CD4-positive, alpha-beta T cell treated with Interferon alpha-2 for 1 hour (primary cell): ENCODE measurements around the gene OR6N2.

ENCODE experiments used
- DNase-seq, 2 donors: peaks; one replicate each; pipeline ENCODE4 v3.0.0-alpha.2; 2020 to 2022

Gene OR6N2

DNA sequence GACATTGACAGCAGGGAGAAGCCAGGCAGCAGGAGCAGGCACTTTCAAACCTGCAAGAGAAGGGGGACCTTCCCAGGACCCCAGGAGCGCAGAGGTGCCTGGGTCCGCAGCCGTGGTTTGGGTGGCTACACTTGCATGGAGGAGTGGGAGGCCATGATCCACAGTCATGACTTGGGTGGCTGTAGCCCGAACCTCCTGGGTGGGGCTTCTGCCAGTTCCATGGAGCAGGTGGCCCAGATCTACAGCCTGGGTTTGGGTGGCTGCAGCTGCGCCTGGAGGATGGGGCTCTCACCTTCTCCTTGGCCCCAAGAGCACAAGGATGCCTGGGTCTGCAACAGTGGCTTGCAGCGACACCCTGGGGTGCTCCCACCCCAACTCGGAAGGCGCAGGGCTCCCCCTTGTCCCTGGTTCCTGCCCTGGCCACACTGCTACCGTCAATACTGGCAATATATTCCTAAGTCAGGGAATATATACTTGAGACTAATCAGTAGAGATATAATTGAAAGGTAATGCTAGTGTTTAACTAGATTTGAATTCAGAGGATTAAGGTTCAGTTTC, 28.8 kb downstream of the OR6N2 start:
- DNase-seq = no peak

DNA sequence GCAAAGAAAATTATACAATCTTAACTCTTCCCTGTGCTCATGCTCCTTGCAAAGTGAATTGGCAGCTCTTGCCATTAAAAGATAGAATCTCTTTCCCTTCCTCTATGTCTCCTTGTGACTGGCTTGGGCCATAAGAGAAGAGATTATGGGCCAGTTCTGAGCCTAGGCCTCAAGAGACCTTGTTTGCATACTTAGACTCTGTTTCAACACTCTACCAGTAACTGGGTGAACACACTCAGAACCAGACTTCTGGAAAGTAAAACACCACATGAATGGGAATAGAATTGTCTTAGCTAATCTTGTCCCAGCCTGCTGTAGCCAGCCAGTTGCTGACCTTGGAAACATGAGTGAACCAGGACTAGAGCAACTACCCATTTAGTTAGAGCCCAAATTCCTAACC, 45.2 kb downstream of the OR6N2 start:
- no peak for DNase-seq

GRCh38 chr1:158732524-158732923, 48.5 kb downstream of the OR6N2 start:
- no peak for DNase-seq

- no peak for DNase-seq
Observed at GRCh38 chr1:158731707-158732106, 49.3 kb downstream of the OR6N2 start.

DNA sequence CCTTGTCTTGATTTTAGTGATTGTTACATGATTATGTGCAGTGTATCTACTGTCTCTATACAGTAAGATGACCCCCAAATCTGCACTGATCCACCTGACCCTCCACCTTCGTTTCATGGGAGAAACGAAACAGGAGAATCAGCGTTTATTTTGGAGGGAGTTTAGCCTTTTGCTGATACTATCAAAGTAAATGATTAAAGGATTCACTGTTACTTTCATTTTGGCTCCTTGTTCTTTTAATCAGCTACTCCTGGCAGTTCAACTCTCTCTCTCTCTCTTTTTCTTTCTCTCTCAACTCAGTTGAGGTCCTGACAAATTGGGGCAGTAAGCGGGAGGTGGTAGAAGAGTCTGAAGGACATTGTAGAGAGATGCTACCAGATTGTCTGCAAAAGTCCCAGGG, 50.6 kb downstream of the OR6N2 start:
- no peak for DNase-seq

- no peak for DNase-seq
Observed at GRCh38 chr1:158728510-158729225, 52.3 kb downstream of the OR6N2 start.

DNA sequence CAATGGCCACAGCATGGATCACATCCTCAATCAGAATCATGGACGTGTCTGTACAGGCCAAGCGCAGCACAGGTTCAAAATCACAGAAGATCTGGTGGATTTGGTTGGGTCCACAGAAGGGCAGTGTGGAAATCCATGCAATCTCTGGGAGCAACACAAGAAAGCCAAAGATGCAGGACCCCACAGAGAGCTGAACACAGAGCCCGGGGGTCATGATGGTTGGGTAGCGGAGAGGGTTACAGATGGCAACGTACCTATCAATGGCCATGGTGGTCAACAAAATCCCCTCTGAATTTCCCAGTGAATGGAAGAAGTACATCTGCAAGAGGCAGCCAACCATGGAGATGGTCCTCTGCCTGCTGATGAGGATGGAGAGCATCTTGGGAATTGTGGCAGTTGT, 56.6 kb downstream of the OR6N2 start:
- no peak for DNase-seq
